GM19023 (cell line): Measurements from ENCODE around the gene TSPAN15.

Experiments
- ATAC-seq: cut with Tn5 transposase; IDR thresholded peaks from one replicate; pipeline ENCODE4 v1.9.1; 2021; ENCODE audit warnings: mild to moderate bottlenecking, moderate library complexity; ENCODE audit not compliant: unreplicated experiment

TSPAN15 gene

DNA sequence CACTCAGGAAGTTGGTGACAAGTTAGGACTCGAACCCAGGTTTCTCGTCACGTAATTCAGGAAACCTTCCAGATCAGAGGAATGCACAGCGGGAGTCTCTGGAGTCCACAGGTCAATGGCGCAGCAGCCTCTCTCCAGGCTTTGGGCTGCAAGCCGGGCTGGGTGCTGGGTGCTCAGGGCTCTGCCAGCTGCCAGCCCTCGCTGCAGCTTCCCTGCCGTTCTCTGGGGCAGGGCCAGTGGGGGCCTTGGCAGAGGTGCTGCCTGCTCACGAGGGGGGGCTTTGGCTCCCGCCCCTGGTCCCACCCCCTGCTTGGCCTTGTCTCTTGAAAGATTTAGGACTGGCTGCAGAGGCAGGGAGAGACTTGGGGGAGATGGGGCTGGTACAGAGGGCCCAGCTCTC is 34.6 kb upstream of the TSPAN15 start, which contains the start of gene TACR2:
Gene TACR2, minus strand, starts transcription at position 224 of the 400 bp plus-strand sequence. CDS start 595 bp downstream, outside the sequence.
- ATAC-seq: no peak

DNA sequence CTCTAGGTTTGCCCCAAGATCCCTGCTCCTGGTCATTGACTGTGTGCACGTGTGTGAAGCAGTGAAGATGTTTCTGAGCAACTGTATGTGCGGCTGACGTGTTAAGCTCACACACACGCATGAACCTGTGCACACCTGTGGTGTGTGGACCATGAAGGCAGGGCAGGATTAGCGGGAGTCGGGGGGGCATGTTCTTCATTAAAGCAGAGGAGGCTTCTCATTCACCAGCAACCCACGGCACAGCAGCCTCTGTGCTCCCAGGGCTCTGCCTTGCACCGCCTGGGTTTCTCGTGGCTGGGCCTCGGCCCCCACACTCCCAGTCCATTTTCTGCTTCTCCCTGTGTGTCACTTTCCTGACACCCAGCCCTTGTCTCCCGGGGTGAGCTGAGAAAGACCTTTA is 33.7 kb upstream of the TSPAN15 start:
- no peak for ATAC-seq

- ATAC-seq: no peak
Observed at GRCh38 chr10:69418052-69418752, 33.1 kb upstream of the TSPAN15 start.

- ATAC-seq: no peak
Observed at GRCh38 chr10:69419096-69419743, 32.0 kb upstream of the TSPAN15 start.

- ATAC-seq: no peak
Observed at GRCh38 chr10:69419744-69420126, 31.5 kb upstream of the TSPAN15 start.

- ATAC-seq: no peak
Observed at GRCh38 chr10:69421611-69422308, 29.5 kb upstream of the TSPAN15 start.

GRCh38 chr10:69422676-69423075 is 28.6 kb upstream of the TSPAN15 start:
- no peak for ATAC-seq

DNA sequence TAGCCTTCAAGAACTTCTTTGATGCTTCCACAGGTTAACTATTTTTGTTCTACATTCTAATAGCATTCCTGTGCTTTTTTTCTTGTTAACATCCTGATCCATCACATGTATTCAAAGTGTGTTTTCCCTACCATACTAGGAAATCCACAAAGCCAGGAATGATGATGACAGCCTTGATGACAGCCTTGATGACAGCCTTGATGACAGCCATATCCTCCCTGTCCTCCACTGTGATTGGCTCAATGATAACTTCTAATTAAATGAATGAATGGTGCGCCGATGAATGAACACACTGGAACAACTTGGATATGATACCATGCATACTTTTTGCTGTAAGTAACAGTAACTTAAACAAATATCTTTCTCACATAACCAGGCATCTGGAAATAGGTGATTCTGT is 26.2 kb upstream of the TSPAN15 start:
- no peak for ATAC-seq

DNA sequence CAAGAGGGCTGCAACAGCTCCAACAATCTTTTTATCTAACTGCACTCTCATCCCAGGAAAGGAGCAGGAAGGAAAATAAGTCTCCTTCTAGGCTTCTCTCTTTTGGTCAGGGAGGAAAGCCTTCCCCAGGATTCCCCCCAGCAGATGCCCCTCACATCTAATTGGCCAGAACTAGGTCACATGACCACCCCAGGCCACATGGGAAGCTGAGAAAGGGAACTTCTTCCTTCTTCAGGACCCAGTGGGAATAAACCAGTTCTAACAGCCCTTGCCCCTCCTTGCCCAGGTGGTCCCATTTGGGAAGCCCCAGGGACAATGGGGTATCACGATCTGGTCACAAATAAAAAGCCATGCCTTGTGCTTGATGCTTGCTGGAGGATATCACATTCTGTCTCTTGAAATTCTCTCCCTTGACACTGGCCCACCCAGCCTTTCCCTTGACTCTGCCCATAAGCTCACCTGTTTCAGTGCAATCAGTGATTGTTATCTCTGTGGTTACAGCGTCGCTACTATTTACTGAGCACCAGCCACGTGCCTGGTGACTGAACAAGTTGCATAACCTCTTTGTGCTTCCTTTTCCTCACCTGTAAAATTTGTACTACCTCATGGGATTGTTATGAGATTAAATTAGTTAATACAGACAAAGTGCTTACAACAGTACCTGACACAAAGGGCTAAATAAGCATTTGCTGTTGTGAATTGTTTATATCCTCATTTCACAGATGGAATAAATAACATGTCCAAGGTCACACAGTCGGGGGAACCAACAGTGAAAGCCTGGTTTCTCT is 25.6 kb upstream of the TSPAN15 start:
- no peak for ATAC-seq

DNA sequence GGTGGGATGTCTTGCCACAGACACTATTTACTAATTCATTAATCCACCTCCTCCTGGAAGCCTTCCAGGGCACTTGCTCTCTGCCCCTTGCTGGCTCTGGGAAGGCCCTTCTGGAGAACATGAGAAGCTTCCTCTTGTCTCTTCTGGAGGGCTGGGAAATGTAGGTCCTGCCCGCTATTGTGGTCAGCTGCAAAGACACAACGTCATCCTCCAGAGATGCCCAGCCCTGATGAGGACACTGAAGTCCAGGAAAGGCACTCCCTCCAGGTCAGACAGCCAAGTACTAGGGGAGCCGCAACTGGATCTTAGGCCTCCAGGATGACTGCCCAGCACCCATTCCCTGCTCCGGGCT is 24.9 kb upstream of the TSPAN15 start:
- ATAC-seq: no peak

GRCh38 chr10:69428165-69428564 is 23.1 kb upstream of the TSPAN15 start:
- ATAC-seq: no peak

DNA sequence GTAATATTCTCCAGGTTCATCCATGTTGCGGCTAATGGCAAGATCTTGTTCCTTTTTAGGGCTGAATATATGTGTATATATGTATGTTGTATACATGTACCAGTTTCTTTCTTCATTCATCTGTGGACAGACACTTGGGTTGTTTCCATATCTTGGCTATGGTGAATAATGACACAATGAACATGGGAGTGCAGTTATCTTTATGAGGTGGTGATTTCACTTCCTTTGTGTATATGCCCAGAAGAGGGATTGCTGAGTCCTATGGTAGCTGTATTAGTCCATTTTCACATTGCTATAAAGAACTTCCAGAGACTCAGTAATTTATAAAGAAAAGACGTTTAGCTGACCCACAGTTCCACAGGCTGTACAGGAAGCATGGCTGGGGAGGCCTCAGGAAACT is 17.1 kb upstream of the TSPAN15 start:
- no peak for ATAC-seq

GRCh38 chr10:69434926-69435325 is 16.3 kb upstream of the TSPAN15 start:
- ATAC-seq: no peak

GRCh38 chr10:69435966-69436520 is 15.2 kb upstream of the TSPAN15 start:
- no peak for ATAC-seq

DNA sequence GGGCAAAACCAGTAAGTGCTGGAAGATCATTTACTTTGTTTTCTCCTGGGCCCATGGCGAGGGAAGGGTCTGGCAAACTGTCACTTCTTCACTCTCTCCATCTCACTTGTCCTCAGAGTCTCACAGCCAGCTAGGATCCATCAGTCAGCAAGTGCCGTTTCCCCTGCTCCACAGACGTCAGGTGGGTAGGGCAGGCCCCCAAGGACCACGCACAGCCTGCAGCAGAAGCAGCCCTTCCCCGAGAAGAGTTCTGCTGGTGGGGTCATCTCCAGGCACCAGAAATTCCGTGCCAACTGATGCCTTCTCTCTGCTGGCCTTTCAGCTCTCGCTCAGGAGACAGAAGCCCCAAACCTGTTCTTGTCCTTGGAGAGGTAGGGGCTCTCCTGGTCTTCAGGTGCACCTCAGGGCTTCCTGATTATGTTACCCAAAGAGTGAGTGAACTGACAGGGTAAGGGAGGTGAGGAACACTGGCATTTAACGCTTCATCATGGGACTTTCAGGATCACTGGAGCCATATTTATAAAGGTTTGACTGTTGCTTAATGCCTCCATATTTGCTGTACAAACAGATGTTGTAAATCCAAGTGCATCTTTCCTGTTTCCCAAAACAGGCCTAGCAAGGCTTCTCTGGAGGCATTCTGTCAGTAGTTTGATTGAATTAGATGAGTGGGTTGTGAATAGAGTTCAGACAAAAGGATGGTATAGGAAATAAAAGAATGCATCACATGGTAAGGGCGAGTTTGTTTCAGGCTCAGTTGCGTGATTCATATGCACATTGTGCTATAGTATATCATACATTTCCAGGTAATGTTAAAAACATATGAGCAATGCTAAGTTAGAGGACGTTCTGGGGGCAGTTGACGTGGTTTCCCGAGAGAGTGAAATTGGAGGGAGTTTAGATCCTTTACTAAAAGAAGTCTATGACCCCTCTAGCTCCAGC is 13.7 kb upstream of the TSPAN15 start:
- ATAC-seq: no peak

DNA sequence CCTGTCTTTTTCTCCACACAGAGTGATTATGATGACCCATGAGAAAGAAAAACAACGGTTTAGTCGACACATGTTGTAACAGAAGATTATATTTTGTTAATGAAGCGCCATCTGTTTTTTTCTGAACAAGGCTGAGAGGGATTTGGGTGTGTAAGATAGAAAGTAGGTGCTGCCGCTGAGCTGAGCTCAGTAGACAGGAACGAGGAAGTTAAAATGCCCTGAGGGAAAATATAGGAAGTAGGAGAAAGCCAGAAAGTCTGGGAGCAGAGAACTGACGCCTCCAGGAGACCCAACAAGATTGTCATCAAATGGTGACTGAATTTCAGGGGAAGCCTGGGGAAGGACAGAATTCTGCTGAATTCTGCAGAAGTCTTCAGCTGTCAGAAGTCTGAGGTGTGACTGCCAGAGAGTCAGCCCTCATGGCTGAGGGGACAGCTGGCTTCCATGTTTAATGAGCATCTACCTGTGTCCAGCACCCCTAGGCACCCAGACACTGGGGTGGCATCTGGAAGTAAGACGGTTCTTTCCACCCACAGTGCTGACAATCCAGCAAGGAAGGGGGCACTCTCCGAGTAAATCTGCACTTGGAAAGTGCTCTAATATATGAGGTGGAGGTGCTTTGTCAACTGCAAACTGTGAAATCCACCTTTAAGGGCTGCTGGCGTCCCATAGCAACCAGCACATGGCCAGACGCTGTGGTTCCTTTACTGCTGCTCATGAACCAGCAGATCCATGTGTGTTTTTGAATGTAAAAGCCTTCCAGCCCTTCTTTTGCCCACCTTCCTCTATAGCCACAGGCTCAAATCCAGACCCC is 12.5 kb upstream of the TSPAN15 start:
- ATAC-seq: no peak

DNA sequence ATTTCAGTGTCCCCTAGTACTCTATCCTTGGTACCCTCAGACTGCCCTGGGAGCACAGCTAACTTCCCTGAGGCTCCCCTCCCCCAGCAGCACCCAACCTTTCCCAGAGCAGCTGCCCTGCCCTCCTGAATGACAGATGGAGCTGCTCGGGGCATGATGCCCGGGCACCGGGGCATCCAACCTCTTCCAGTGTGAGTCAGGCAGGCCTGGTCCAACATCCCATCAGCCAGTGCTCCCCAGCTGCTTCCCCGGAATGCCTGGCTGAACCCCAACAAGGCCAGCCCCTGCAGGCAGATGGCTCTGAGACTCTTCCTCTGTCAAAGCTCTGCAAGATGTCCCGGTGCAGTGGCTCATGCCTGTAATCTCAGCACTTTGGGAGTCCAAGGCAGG is 11.9 kb upstream of the TSPAN15 start:
- ATAC-seq: no peak

DNA sequence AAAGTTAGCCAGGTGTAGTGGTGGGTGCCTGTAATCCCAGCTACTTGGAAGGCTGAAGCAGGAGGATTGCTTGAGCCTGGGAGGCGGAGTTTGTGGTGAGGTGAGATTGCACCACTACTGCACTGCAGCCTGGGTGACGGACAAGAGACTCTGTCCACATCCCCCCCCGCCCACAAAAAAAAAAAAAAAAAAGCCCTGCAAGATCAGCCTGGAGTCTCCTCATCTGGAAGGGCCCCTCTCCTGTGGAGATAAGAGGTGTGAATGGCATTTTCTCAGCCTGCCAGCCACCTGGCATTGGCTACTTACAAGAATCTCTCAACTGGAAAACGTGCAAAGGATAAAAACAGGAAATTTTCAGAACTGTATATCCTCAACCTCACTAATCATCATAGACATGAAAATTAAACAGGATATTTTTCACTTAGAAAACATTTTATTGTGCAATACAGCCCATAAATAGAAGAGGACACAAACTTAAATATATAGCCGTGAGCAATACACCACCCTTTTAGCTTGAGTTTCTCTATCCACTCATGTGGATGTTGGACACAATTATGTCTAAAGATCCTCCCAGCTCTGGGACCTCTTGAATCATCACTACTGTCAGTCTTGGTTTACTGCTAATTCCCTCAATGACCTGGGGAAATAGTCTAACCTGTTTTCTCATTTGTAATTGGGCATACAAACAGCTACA is 11.3 kb upstream of the TSPAN15 start:
- ATAC-seq: no peak

DNA sequence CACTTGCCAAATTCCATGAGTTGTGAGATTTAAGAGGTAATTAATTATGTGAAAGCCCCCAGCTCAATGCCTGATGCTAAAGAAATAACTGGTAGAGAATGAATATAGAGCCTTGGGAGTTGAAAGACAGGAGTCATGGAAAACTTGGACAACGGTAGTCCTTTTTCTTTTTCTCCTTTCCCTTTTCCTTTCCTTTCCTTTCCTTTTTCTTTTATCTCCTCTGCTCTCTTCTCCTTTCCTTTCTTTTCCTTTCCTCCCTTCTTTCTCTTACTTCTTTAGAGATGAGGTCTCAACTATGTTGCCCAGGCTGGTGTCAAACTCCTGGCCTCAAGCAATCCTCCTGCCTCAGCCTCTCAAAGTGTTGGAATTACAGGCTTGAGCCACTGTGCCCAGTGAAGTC is 7.9 kb upstream of the TSPAN15 start:
- no peak for ATAC-seq
